Left kidney (tissue), 1 donor: ENCODE measurements around the gene FCHSD1. TPM values are rescaled to one million over a fixed set of nuclear protein-coding genes. Genes with fewer than 3 reads are reported as not detected.

ENCODE experiments used
- polyA plus RNA-seq: library from polyadenylated mRNA; unstranded; fragments of 120-200 nt; gene quantifications from one replicate; pipeline ENCODE4 v1.2.1, GENCODE V29; 2013; ENCODE audit not compliant: insufficient read length

FCHSD1 gene
- polyA plus RNA-seq, 1 donor, result 17.3 TPM

Other genes with a start within 250 kb of the FCHSD1 start
- gene PCDHGA9, start 248.6 kb downstream of the FCHSD1 start, polyA plus RNA-seq, result 6.5 TPM
- gene PCDHGB6, start 243.4 kb downstream of the FCHSD1 start, polyA plus RNA-seq, result 7.3 TPM
- 3.7 TPM for gene PCDHGA10, start 238.4 kb downstream of the FCHSD1 start, polyA plus RNA-seq
- gene PCDHGB7, start 233.7 kb downstream of the FCHSD1 start, polyA plus RNA-seq, result 17.3 TPM
- 5.1 TPM for gene PCDHGA11, start 230.4 kb downstream of the FCHSD1 start, polyA plus RNA-seq
- 1.5 TPM for gene PCDHGA12, start 220.9 kb downstream of the FCHSD1 start, polyA plus RNA-seq
- 99.2 TPM for gene PCDHGC3, start 175.5 kb downstream of the FCHSD1 start, polyA plus RNA-seq
- gene PCDHGC4, start 166.4 kb downstream of the FCHSD1 start, polyA plus RNA-seq, result 4.4 TPM
- 0.81 TPM for gene PCDHGC5, start 162.3 kb downstream of the FCHSD1 start, polyA plus RNA-seq
- 80.0 TPM for gene DIAPH1, start 32.4 kb downstream of the FCHSD1 start, polyA plus RNA-seq
- gene HDAC3, start 14.6 kb downstream of the FCHSD1 start, polyA plus RNA-seq, result 122 TPM
- gene RELL2, start 14.4 kb downstream of the FCHSD1 start, polyA plus RNA-seq, result 1.1 TPM
- gene ARAP3, start 30.8 kb upstream of the FCHSD1 start, polyA plus RNA-seq, result 21.3 TPM
- 22.4 TPM for gene PCDH1, start 227.0 kb upstream of the FCHSD1 start, polyA plus RNA-seq